ENCODE data around the gene KHDC1. TPM values are rescaled to one million over a fixed set of nuclear protein-coding genes. Genes with fewer than 3 reads are reported as not detected.

Gene KHDC1
- total and polyA plus RNA-seq, 2 of the 8 experiments (the other 6 are each of a cell fraction or from before 2014, with no cell fraction given): 4.3 to 7.3 TPM

DNA sequence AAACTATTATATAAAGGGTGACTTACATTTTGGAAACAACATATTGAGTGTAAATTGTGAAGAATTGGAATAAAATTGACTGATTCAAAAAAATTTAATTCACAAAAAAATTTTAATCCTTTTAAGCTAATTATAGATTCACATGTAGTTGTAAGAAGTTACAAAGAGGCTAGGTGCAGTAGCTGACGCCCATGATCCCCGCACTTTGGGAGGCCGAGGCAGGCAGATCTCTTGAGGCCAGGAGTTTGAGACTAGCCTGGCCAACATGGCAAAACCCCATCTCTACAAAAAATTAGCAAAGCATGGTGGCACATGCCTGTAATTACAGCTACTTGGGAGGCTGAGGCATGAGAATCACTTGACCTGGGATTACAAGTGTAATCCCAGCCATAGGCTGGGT, 30.3 kb upstream of the KHDC1 start (continued):
- no peak for TF ChIP-seq TAF1 (IDR thresholded peaks at IDR 0.05; ENCODE audit: low read depth, low read length)

DNA sequence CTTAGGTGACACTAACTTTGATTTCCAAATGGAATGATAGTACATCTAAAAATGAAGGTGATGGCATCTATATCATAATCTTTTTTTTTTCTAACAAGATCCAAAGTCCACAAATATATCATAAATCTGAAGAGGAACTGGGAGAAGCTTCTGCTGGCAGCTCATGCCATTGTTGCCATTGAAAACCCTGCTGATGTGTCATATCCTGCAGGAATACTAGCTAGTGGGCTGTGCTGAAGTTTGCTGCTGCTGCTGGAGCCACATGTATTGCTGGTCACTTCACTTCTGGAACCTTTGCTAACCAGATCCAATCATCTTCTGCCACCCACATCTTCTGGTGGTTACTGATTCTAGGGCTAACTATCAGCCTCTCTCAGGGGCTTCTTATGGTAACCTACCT, 27.4 kb upstream of the KHDC1 start:
- H3K4me3 ChIP-seq (ENCODE audit: extremely low read depth in 1 of 4, insufficient read depth in 2 of 4, low read depth in 3 of 4, low read length in 4 of 4): no peak overlapping the region
- H3K4ac ChIP-seq (replicated peaks; ENCODE audit: insufficient read length, low read depth, low read length): no peak overlapping the region
- H3K56ac ChIP-seq (replicated peaks; ENCODE audit: insufficient read length, low read depth, low read length): no peak overlapping the region
- no peaks in the 10 kb centered on the region for H3K27me3 ChIP-seq (replicated peaks in 1 of 4; ENCODE audit: control insufficient read depth in 3 of 4, extremely low read depth in 1 of 4, insufficient read depth in 3 of 4, low read length in 3 of 4)
- no peak overlapping the region for H2BK5ac ChIP-seq (ENCODE audit: low read depth, low read length)
- peaks cover 0 to 1% of the 10 kb centered on the region in 2 experiments for H4K20me1 ChIP-seq (replicated peaks in 1 of 2; ENCODE audit: control insufficient read depth in 1 of 2, insufficient read depth in 2 of 2, low read length in 2 of 2)
- CTCF ChIA-PET (ENCODE audit: partially characterized antibody): interaction anchor here (0.8 to 1.6 kb wide), 4 partner anchors 19 to 98 kb away, joined by 4 to 6 read pairs (median 6); partner anchors contain the start of gene KHDC1
- no peaks in the 10 kb centered on the region for H3K4me1 ChIP-seq (replicated peaks in 1 of 4; ENCODE audit: control insufficient read depth in 3 of 4, insufficient read depth in 4 of 4, low read length in 3 of 4)
- H3K27ac ChIP-seq (ENCODE audit: low read depth, low read length): no peak overlapping the region
- H4K5ac ChIP-seq (ENCODE audit: insufficient read length, low read depth, low read length): no peak overlapping the region
- no peaks in the 10 kb centered on the region for H3K23me2 ChIP-seq (ENCODE audit: low read depth, low read length)
- no peak overlapping the region for H4K8ac ChIP-seq (ENCODE audit: extremely low read depth, insufficient read depth, low read length)
- no peak overlapping the region for H4K91ac ChIP-seq (replicated peaks; ENCODE audit: insufficient read length, low read length)
- no peak overlapping the region for H2BK20ac ChIP-seq (ENCODE audit: low read length)
- no peak overlapping the region for H3K18ac ChIP-seq (ENCODE audit: extremely low read depth, low read length)
- no peak overlapping the region; a peak in 1 of 7 replicates for H3K9ac ChIP-seq (replicated peaks in 1 of 4; ENCODE audit: extremely low read depth in 1 of 4, low read depth in 3 of 4, low read length in 3 of 4)
- POLR2A ChIA-PET (ENCODE audit: partially characterized antibody): interaction anchor here (0.8 to 1.0 kb wide), 2 partner anchors 7 to 15 kb away, joined by 3 read pairs; no protein-coding TSS in a partner anchor
- H2BK120ac ChIP-seq (replicated peaks; ENCODE audit: low read depth, low read length): no peak overlapping the region
- no peak overlapping the region for H2BK15ac ChIP-seq (ENCODE audit: low read length)
- H3K79me1 ChIP-seq (ENCODE audit: low read depth, low read length): no peaks in the 10 kb centered on the region
- H2AK5ac ChIP-seq (ENCODE audit: low read depth, low read length): no peak overlapping the region
- H3K36me3 ChIP-seq (ENCODE audit: control insufficient read depth in 2 of 4, insufficient read depth in 4 of 4, low read length in 3 of 4): peaks cover 0 to 2% (median 0%) of the 10 kb centered on the region in 4 experiments; a peak in 2 of 8 replicates
- H3K79me2 ChIP-seq (ENCODE audit: control insufficient read depth in 1 of 2, insufficient read depth in 2 of 2, low read length in 2 of 2): no peaks in the 10 kb centered on the region
- no peak overlapping the region for H3K23ac ChIP-seq (ENCODE audit: insufficient read length)
- FAIRE-seq (no peak), DNase-seq (ENCODE audit: low read depth in 1 of 2, low spot score in 2 of 2) (no peak)
- H3K4me2 ChIP-seq (ENCODE audit: insufficient read depth in 1 of 2, low read depth in 2 of 2, low read length in 2 of 2): no peak overlapping the region
- H3K9me3 ChIP-seq (ENCODE audit: insufficient read depth in 2 of 2, low read depth in 1 of 2, low read length in 1 of 2): no peaks in the 10 kb centered on the region; a peak in 1 of 4 replicates
- no peak overlapping the region for H3K14ac ChIP-seq (ENCODE audit: insufficient read length)
- H2AFZ ChIP-seq (ENCODE audit: low read length): no peak overlapping the region
- no peak overlapping the region for H2BK12ac ChIP-seq (ENCODE audit: low read depth, low read length)
- TF ChIP-seq NRF1 (IDR thresholded peaks at IDR 0.05; ENCODE audit: low read depth, low read length): no peak
- no peak for TF ChIP-seq POLR2A (IDR thresholded peaks at IDR 0.05; ENCODE audit: control extremely low read depth in 1 of 2, low read depth in 2 of 2, low read length in 2 of 2)
- no peak for TF ChIP-seq KDM1A (IDR thresholded peaks at IDR 0.05; ENCODE audit: borderline replicate concordance, low read length)
- TF ChIP-seq SIX5 (IDR thresholded peaks at IDR 0.05; ENCODE audit: low read depth, low read length): no peak
- TF ChIP-seq TCF12 (IDR thresholded peaks at IDR 0.05; ENCODE audit: low read depth, low read length): no peak
- TF ChIP-seq ASH2L (IDR thresholded peaks at IDR 0.05; ENCODE audit: low read length): no peak
- no peak for TF ChIP-seq CTBP2 (IDR thresholded peaks at IDR 0.05; ENCODE audit: borderline replicate concordance, insufficient read depth, insufficient read length, low read length)
- no peak for TF ChIP-seq RNF2 (IDR thresholded peaks at IDR 0.05; ENCODE audit: borderline replicate concordance, low read depth, low read length, missing control alignments, poor library complexity, severe bottlenecking)
- no peak for TF ChIP-seq SUZ12 (IDR thresholded peaks at IDR 0.05; ENCODE audit: low read length)
- no peak for TF ChIP-seq BRCA1 (IDR thresholded peaks at IDR 0.05; ENCODE audit: low read depth, low read length)
- TF ChIP-seq EGR1 (IDR thresholded peaks at IDR 0.05; ENCODE audit: borderline replicate concordance, low read depth, low read length): no peak
- TF ChIP-seq JUN (IDR thresholded peaks at IDR 0.05; ENCODE audit: low read depth, low read length): no peak
- TF ChIP-seq BCL11A (IDR thresholded peaks at IDR 0.05; ENCODE audit: low read depth in 2 of 2, low read length in 2 of 2): no peak

All from H1 (cell line).